ENCODE measurements around the gene GNG8. TPM values are rescaled to one million over a fixed set of nuclear protein-coding genes. Genes with fewer than 3 reads are reported as not detected.

Gene GNG8
- total RNA-seq, 1 experiment from 2014 or later = not detected

DNA sequence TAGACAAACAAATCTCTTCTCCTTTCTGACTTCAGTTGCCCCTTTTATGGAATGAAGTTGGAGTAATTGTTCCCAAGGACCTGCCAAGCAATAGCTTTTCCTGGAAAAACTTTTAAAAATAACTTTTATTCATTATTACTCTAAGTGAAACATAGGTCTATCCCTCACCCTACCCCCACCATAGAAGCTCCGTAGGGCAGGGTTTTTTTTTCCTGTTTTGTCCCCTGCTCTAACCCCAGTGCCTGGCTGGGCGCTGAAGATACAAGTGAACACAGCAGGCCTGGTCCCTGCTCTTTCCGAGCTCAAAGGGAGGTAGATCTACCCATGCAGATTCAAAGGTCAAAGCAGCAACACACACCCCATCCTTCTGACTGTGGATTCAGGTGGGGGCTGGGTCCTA lies 8.7 kb upstream of the GNG8 start:
- in situ Hi-C loops (cut with HindIII; ENCODE audit: low pct_unique_long_range_greater_than_20kb, low sequenced_read_pairs) (no loop called here), intact Hi-C loops (cut with micrococcal nuclease; ENCODE audit: unreplicated experiment) (no loop called here)
- Histone ChIP-seq H3K36me3 (ENCODE audit: control insufficient read depth, insufficient read depth, low read length) (no peaks in the 10 kb centered on the region), H3K4me3 (ENCODE audit: low read depth in 2 of 2, low read length in 2 of 2) (no peak overlapping the region), H3K4me1 (ENCODE audit: control insufficient read depth, insufficient read depth, low read length) (no peaks in the 10 kb centered on the region; the same call in 1 of the 2 replicates), H3K27ac (ENCODE audit: low read length) (no peak overlapping the region), H3K9me3 (ENCODE audit: control insufficient read depth, insufficient read depth, low read depth, low read length) (no peaks in the 10 kb centered on the region), H3K27me3 (ENCODE audit: control insufficient read depth, insufficient read depth, low read length) (no peaks in the 10 kb centered on the region)
- POLR2A ChIA-PET = no interaction called here
- no peak for TF ChIP-seq TCF7L2 (IDR thresholded peaks at IDR 0.05; ENCODE audit: low read depth, low read length)
- TF ChIP-seq REST (IDR thresholded peaks at IDR 0.05; ENCODE audit: insufficient read depth in 1 of 2, low read depth in 2 of 2, low read length in 1 of 2) = no peak
- TF ChIP-seq CTCF (IDR thresholded peaks at IDR 0.05) = no peak
- no peak for TF ChIP-seq POLR2AphosphoS5 (IDR thresholded peaks at IDR 0.05; ENCODE audit: low read depth, low read length)
- TF ChIP-seq SIN3A (IDR thresholded peaks at IDR 0.05; ENCODE audit: borderline replicate concordance, insufficient read depth, low read depth, low read length) = no peak
- ATAC-seq (no peak), DNase-seq (ENCODE audit: low read depth, low spot score) (no peak)
- no TSS peak for BruUV-seq (replicated peaks)
- CTCF ChIA-PET = no interaction called here

DNA sequence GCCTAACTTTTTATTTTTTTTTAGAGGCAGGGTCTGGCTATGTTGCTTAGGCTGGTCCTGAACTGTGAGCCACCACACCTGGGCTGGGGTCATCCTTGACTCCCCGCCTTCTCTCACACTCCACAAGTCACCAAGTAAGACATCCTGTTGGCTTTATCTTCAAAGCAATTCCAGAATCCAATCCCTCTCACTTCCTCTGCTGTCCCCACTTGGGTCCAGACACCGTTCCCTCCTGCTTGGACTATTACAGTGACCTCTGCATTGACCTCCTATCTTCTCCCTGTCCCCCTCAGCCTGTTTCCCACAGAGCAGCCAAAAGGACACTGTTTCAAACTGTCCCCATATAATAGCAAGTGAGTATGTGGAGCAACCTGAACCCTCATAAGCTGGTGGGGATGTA lies 4.7 kb upstream of the GNG8 start:
- no peaks in the 10 kb centered on the region for H3K9me3 ChIP-seq (ENCODE audit: control insufficient read depth, insufficient read depth, low read depth, low read length)
- no peaks in the 10 kb centered on the region; the same call in 1 of the 2 replicates for H3K4me1 ChIP-seq (ENCODE audit: control insufficient read depth, insufficient read depth, low read length)
- H3K27me3 ChIP-seq (ENCODE audit: control insufficient read depth, insufficient read depth, low read length) = no peaks in the 10 kb centered on the region
- in situ Hi-C loops (cut with HindIII; ENCODE audit: low pct_unique_long_range_greater_than_20kb, low sequenced_read_pairs) = no loop called here
- BruUV-seq (replicated peaks) = no TSS peak
- DNase-seq (ENCODE audit: low read depth, low spot score) = no peak
- ChIA-PET CTCF (interaction anchor here (0.7 kb wide), 1 partner anchor 32 kb away, joined by 8 read pairs; no protein-coding TSS in a partner anchor), POLR2A (no interaction called here)
- no peak overlapping the region for H3K4me3 ChIP-seq (ENCODE audit: low read depth in 2 of 2, low read length in 2 of 2)
- no peak for ATAC-seq
- H3K36me3 ChIP-seq (ENCODE audit: control insufficient read depth, insufficient read depth, low read length) = no peaks in the 10 kb centered on the region
- intact Hi-C loops (cut with micrococcal nuclease; ENCODE audit: unreplicated experiment) = no loop called here
- no peak overlapping the region for H3K27ac ChIP-seq (ENCODE audit: low read length)
- no peak for TF ChIP-seq SIN3A (IDR thresholded peaks at IDR 0.05; ENCODE audit: borderline replicate concordance, insufficient read depth, low read depth, low read length)
- TF ChIP-seq POLR2AphosphoS5 (IDR thresholded peaks at IDR 0.05; ENCODE audit: low read depth, low read length) = no peak
- no peak for TF ChIP-seq REST (IDR thresholded peaks at IDR 0.05; ENCODE audit: insufficient read depth in 1 of 2, low read depth in 2 of 2, low read length in 1 of 2)
- no peak for TF ChIP-seq TCF7L2 (IDR thresholded peaks at IDR 0.05; ENCODE audit: low read depth, low read length)
- no peak for TF ChIP-seq CTCF (IDR thresholded peaks at IDR 0.05)
